Stimulated activated CD8-positive, alpha-beta memory T cell treated with anti-CD3 and anti-CD28 coated beads, Interleukin-4, amount 100 ng/mL, for 4 hours (primary cell): ENCODE results near the gene HOMER3.
"Not testable (repeated sequence)": the region's sequence is repeated elsewhere in the genome, so short reads cannot be mapped to it uniquely, and the experiment has no call there.

Source experiments
- DNase-seq, 2 donors: peaks; one replicate each; pipeline ENCODE4 v3.0.0-alpha.2; 2020; ENCODE audit warnings: low read depth in 2 of 2, low spot score in 1 of 2

Gene HOMER3

GRCh38 chr19:18902519-18902918 is 38.5 kb downstream of the HOMER3 start:
- DNase-seq: not testable (repeated sequence)

- no peak for DNase-seq
These were observed 39.5 kb downstream of the HOMER3 start for GRCh38 chr19:18901491-18901890.

- no peak for DNase-seq
These were observed 40.1 kb downstream of the HOMER3 start for GRCh38 chr19:18900700-18901481.

GRCh38 chr19:18899624-18900560 is 41.1 kb downstream of the HOMER3 start:
- no peak for DNase-seq

- no peak for DNase-seq
These were observed 42.2 kb downstream of the HOMER3 start for GRCh38 chr19:18898607-18899408.

GRCh38 chr19:18898081-18898606 is 42.9 kb downstream of the HOMER3 start:
- no peak for DNase-seq

- no peak for DNase-seq
These were observed 43.7 kb downstream of the HOMER3 start for GRCh38 chr19:18897094-18898029.

- no peak for DNase-seq
These were observed 44.6 kb downstream of the HOMER3 start for GRCh38 chr19:18896421-18896841.

GRCh38 chr19:18895824-18896341 is 45.1 kb downstream of the HOMER3 start, which contains the start of gene CERS1:
Gene CERS1 (minus strand): TSS chr19:18896158. CDS start chr19:18896072, 86 bp downstream.
- no peak for DNase-seq

GRCh38 chr19:18895038-18895823 is 45.8 kb downstream of the HOMER3 start:
- DNase-seq: no peak

- DNase-seq: no peak
These were observed 46.6 kb downstream of the HOMER3 start for GRCh38 chr19:18894254-18895037.

- DNase-seq: no peak
These were observed 47.3 kb downstream of the HOMER3 start for GRCh38 chr19:18893587-18894253.

GRCh38 chr19:18889949-18890745 is 50.9 kb downstream of the HOMER3 start:
- DNase-seq: no peak

- no peak for DNase-seq
These were observed 54.0 kb downstream of the HOMER3 start for GRCh38 chr19:18886972-18887371.

GRCh38 chr19:18883526-18884304 is 57.3 kb downstream of the HOMER3 start:
- no peak for DNase-seq

GRCh38 chr19:18881491-18881890 is 59.5 kb downstream of the HOMER3 start:
- DNase-seq: no peak
